IMR-90 (cell line): ENCODE results near the gene OXA1L.

Experiments used
- CEBPB ChIP-seq: IDR thresholded peaks from 2 replicates; pipeline ENCODE4 v1.6.1; 2012; ENCODE audit warnings: low read depth, low read length, improper control_type of control experiment
- CTCF ChIP-seq: conservative IDR thresholded peaks from 2 replicates; pipeline ENCODE4 v1.5.1; 2012; ENCODE audit warnings: mild to moderate bottlenecking, low read depth, low read length, improper control_type of control experiment
- ELK1 ChIP-seq: fragments of 150-350 bp; IDR thresholded peaks from 2 replicates; pipeline ENCODE4 v1.6.1; 2016; ENCODE audit warnings: low read depth, mild to moderate bottlenecking, low read length, moderate library complexity, borderline replicate concordance
- FOS ChIP-seq: fragments of 150-350 bp; IDR thresholded peaks from 2 replicates; pipeline ENCODE4 v1.6.1; 2016; ENCODE audit warnings: low read depth, low read length
- MAFK ChIP-seq: IDR thresholded peaks from 2 replicates; pipeline ENCODE4 v1.6.1; 2012; ENCODE audit warnings: low read depth, low read length, improper control_type of control experiment
- MAZ ChIP-seq: IDR thresholded peaks from 2 replicates; pipeline ENCODE4 v1.6.1; 2012; ENCODE audit warnings: low read depth, mild to moderate bottlenecking, low read length, improper control_type of control experiment, moderate library complexity, borderline replicate concordance
- NFE2L2 ChIP-seq: fragments of 150-350 bp; IDR thresholded peaks from 2 replicates; pipeline ENCODE4 v1.6.1; 2016; ENCODE audit warnings: low read depth, mild to moderate bottlenecking, low read length
- POLR2A ChIP-seq: IDR thresholded peaks from 2 replicates; pipeline ENCODE4 v1.6.1; 2012; ENCODE audit warnings: mild to moderate bottlenecking, low read depth, low read length
- RAD21 ChIP-seq: IDR thresholded peaks from 2 replicates; pipeline ENCODE4 v1.6.1; 2012; ENCODE audit warnings: low read length, improper control_type of control experiment
- RCOR1 ChIP-seq: IDR thresholded peaks from 2 replicates; pipeline ENCODE4 v1.6.1; 2012; ENCODE audit warnings: mild to moderate bottlenecking, low read length, improper control_type of control experiment; ENCODE audit not compliant: insufficient replicate concordance
- RFX5 ChIP-seq: IDR thresholded peaks from 2 replicates; pipeline ENCODE4 v1.8.0; 2012; ENCODE audit warnings: low read depth, mild to moderate bottlenecking, low read length, moderate library complexity
- SMC3 ChIP-seq: fragments of 150-350 bp; IDR thresholded peaks from 2 replicates; pipeline ENCODE4 v1.6.1; 2016; ENCODE audit warnings: low read depth, mild to moderate bottlenecking, antibody characterized with exemption, low read length, moderate library complexity
- TF ChIP-seq, protein P1 (sequence below): fragments of 150-350 bp; IDR thresholded peaks from 2 replicates; pipeline ENCODE4 v1.6.1; 2017; ENCODE audit warnings: mild to moderate bottlenecking, antibody characterized with exemption, low read length, low read depth

- no peak for TF ChIP-seq FOS
- no peak for TF ChIP-seq CTCF
- no peak for TF ChIP-seq NFE2L2
- TF ChIP-seq RFX5 = no peak
- TF ChIP-seq RAD21 = no peak
- no peak for TF ChIP-seq MAFK
- TF ChIP-seq POLR2A = no peak
- TF ChIP-seq, protein P1, sequence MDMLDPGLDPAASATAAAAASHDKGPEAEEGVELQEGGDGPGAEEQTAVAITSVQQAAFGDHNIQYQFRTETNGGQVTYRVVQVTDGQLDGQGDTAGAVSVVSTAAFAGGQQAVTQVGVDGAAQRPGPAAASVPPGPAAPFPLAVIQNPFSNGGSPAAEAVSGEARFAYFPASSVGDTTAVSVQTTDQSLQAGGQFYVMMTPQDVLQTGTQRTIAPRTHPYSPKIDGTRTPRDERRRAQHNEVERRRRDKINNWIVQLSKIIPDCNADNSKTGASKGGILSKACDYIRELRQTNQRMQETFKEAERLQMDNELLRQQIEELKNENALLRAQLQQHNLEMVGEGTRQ = no peak
- TF ChIP-seq ELK1 = no peak
- TF ChIP-seq RCOR1 = no peak
- no peak for TF ChIP-seq SMC3
- TF ChIP-seq CEBPB = no peak
- TF ChIP-seq MAZ = no peak
Measured at GRCh38 chr14:22812744-22813143, 46.3 kb downstream of the OXA1L start.
